Spinal cord (tissue), 10 donors: Measurements from ENCODE around the gene UIMC1. TPM values are rescaled to one million over a fixed set of nuclear protein-coding genes. Genes with fewer than 3 reads are reported as not detected.

Experiments
- DNase-seq, 6 donors: peaks; one replicate each; pipeline versions ENCODE4 v3.0.0 to v3.0.0-alpha.2; 2013 to 2015; ENCODE audit warnings: low spot score in 6 of 6, low read depth in 4 of 6
- H3K27ac ChIP-seq: one replicate; pipeline ENCODE4 v1.5.1; 2013; ENCODE audit warnings: low read depth, low read length, control low read depth
- H3K27me3 ChIP-seq: one replicate; pipeline ENCODE4 v1.6.1; 2013; ENCODE audit warnings: low read length; ENCODE audit not compliant: control insufficient read depth, insufficient read depth
- H3K36me3 ChIP-seq: one replicate; pipeline ENCODE4 v1.6.1; 2013; ENCODE audit warnings: low read length; ENCODE audit not compliant: control insufficient read depth, insufficient read depth
- H3K4me1 ChIP-seq: one replicate; pipeline ENCODE4 v1.6.1; 2013; ENCODE audit warnings: low read length; ENCODE audit not compliant: control insufficient read depth, insufficient read depth
- H3K4me3 ChIP-seq: one replicate; pipeline ENCODE4 v1.5.1; 2013; ENCODE audit warnings: low read depth, low read length, control low read depth
- H3K9me3 ChIP-seq: one replicate; pipeline ENCODE4 v1.6.1; 2013; ENCODE audit warnings: low read length; ENCODE audit not compliant: control insufficient read depth, insufficient read depth
- WGBS: methylation state at CpG from one replicate; pipeline ENCODE4 v1.1.5; 2013; ENCODE audit warnings: missing lambda C conversion rate; ENCODE audit not compliant: insufficient coverage; 5-methylcytosine and 5-hydroxymethylcytosine counted together
- polyA plus RNA-seq, 2 donors: library from polyadenylated mRNA; unstranded; fragments of 120-200 nt; gene quantifications; one replicate each; pipeline ENCODE4 v1.2.1, GENCODE V29; 2013; ENCODE audit not compliant: insufficient read length in 2 of 2
- total RNA-seq, 2 donors: library from RNA; depleted of rRNA in 1 of 2; stranded (reverse); fragments of 120-200 nt in 1 of 2; fragments of >200 nt in 1 of 2; gene quantifications; one replicate each; pipeline versions ENCODE4 v1.2.3 to v1.2.4, GENCODE V29; 2013 to 2014
- donor health status: healthy.

UIMC1 gene
- total and polyA plus RNA-seq, 4 donors = 28.2 to 51.8 (median 38.2) TPM

- Histone ChIP-seq H3K4me1 (peaks cover 5% of the 10 kb centered on the region), H3K27me3 (no peaks in the 10 kb centered on the region), H3K36me3 (peaks cover 14% of the 10 kb centered on the region), H3K9me3 (no peaks in the 10 kb centered on the region), H3K4me3 (no peak overlapping the region), H3K27ac (no peak overlapping the region)
- DNase-seq = no peak
- WGBS = 94% methylated on average over 3 of the region's 6 CpGs
Observed at GRCh38 chr5:176902102-176902814, 104.3 kb downstream of the UIMC1 start.

GRCh38 chr5:176901260-176902101 lies 105.1 kb downstream of the UIMC1 start:
- Histone ChIP-seq H3K9me3 (no peaks in the 10 kb centered on the region), H3K27me3 (no peaks in the 10 kb centered on the region), H3K36me3 (peaks cover 10% of the 10 kb centered on the region), H3K4me1 (peaks cover 5% of the 10 kb centered on the region), H3K27ac (no peak overlapping the region), H3K4me3 (no peak overlapping the region)
- WGBS = 88% methylated on average over 9 of the region's 12 CpGs
- no peak for DNase-seq

DNA sequence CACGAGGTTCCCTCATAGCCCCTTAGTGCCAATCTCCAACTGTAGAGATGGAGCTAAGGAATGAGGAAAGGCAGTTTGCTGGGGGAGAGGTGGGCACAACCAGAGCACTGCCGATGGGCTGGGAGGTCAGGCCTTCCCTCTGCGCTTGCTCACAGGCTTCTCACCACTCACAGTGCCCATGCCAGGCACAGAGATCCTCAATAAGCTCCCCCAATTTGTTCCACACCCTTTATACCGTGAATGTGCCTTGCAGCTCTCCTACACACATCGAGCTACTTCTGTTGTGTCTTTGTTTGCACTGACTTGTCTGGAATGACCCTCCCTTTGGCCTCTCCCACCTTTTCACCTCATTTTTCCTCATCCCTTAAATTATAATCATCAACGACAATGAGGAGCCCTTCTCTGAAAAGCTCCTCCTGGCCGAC lies 105.8 kb downstream of the UIMC1 start:
- no peaks in the 10 kb centered on the region for H3K9me3 ChIP-seq
- no peak overlapping the region for H3K4me3 ChIP-seq
- peaks cover 10% of the 10 kb centered on the region for H3K36me3 ChIP-seq
- no peaks in the 10 kb centered on the region for H3K27me3 ChIP-seq
- H3K27ac ChIP-seq = no peak overlapping the region
- no peak for DNase-seq
- 66% methylated on average over 4 of the region's 7 CpGs for WGBS
- peaks cover 5% of the 10 kb centered on the region for H3K4me1 ChIP-seq

- Histone ChIP-seq H3K4me3 (no peak overlapping the region), H3K27me3 (no peaks in the 10 kb centered on the region), H3K4me1 (peaks cover 5% of the 10 kb centered on the region), H3K27ac (no peak overlapping the region), H3K9me3 (no peaks in the 10 kb centered on the region), H3K36me3 (peaks cover 10% of the 10 kb centered on the region)
- DNase-seq = no peak
- WGBS = 78% methylated on average over 4 of the region's 4 CpGs
Observed at GRCh38 chr5:176899946-176900779, 106.4 kb downstream of the UIMC1 start.

DNA sequence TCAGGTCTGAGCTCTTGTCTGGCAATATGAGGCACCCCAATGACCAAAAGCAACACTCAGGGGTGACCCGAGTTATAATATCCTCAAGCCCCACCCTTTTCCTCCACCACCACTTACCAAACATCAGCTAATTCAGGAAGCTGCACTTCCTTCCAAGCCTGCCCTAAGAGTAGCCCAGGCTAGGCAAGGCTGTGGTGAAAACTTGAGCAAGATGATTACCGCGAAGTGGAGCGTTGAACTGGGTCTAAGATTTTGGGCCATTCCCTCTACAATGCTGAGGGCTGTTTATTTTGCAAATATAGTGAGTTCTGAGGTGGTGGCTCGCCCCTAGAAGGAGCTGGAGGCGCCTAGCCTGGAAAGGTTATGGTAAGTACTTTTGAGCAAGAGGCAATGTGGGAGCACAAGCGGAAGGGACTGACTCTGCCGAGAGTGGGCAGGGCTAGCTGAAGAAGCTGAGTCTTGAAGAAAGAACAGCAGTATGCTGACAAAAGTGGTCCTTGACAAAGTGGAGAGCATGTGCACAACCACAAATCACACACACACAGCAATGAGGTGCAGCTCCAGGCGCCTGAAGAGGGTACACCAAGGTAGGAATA lies 107.2 kb downstream of the UIMC1 start, which contains the start of gene HK3:
TSS of gene HK3 (minus strand) at position 51 of the 596 bp plus-strand sequence. CDS start 3,187 bp downstream, outside the sequence.
- no peak within 1 kb of the TSS for H3K27ac ChIP-seq
- H3K4me3 ChIP-seq = no peak within 1 kb of the TSS
- H3K4me1 ChIP-seq = peaks cover 5% of the 10 kb centered on the region
- WGBS = 75% methylated on average over 7 of the region's 9 CpGs
- no peak for DNase-seq
- H3K36me3 ChIP-seq = peaks cover 10% of the 10 kb centered on the region
- no peaks in the 10 kb centered on the region for H3K27me3 ChIP-seq
- H3K9me3 ChIP-seq = no peaks in the 10 kb centered on the region

DNA sequence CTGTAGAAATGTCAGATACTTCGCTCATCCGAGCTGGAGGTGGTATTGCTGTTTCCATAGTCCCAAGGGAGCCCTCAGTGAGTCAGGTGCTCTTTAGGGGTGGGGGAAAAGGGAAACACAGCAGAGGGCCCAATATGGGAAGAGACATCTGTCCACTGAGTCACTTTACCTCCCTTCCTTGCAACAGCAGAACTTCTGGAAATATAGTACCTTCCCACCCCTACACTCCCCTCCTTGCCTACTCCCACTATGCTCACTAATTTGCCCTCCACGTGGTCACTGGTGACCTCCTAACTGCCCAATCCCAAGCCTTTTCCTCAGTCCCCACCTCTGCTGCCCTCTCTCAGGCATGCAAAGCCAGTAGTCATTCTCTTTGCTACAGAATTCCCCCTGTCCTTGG lies 109.3 kb downstream of the UIMC1 start:
- no peaks in the 10 kb centered on the region for H3K9me3 ChIP-seq
- peaks cover 4% of the 10 kb centered on the region for H3K36me3 ChIP-seq
- H3K27me3 ChIP-seq = no peaks in the 10 kb centered on the region
- H3K4me3 ChIP-seq = no peak overlapping the region
- no peak for DNase-seq
- H3K27ac ChIP-seq = no peak overlapping the region
- 72% methylated on average over 3 of the region's 3 CpGs for WGBS
- peaks cover 5% of the 10 kb centered on the region for H3K4me1 ChIP-seq

- H3K9me3 ChIP-seq = no peaks in the 10 kb centered on the region
- H3K4me3 ChIP-seq = no peak overlapping the region
- DNase-seq = no peak
- H3K27me3 ChIP-seq = no peaks in the 10 kb centered on the region
- 96% methylated on average over 4 of the region's 4 CpGs for WGBS
- H3K27ac ChIP-seq = no peak overlapping the region
- H3K4me1 ChIP-seq = peaks cover 5% of the 10 kb centered on the region
- H3K36me3 ChIP-seq = peaks cover 4% of the 10 kb centered on the region
Observed at GRCh38 chr5:176895831-176896230, 110.7 kb downstream of the UIMC1 start.

DNA sequence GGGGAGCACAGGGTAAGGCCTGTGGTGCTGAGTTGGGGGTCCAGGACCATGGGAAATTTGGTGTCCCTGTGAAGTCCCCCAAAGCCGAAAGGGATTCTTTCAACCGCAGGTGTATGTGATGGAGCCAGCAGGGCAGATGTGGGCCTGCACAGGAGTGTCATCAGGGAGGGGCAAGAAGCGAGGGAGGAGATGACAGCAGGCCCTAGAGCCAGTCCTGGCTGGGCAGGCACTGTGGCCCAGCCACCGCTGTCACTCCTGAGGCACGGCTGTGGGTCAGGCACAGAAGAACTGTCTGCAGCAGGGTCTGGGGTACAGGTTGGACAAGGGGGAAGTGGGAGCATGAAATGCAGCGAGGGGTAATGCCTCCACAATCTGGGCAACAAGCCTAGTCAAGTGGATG lies 112.3 kb downstream of the UIMC1 start:
- 85% methylated on average over 6 of the region's 6 CpGs for WGBS

DNA sequence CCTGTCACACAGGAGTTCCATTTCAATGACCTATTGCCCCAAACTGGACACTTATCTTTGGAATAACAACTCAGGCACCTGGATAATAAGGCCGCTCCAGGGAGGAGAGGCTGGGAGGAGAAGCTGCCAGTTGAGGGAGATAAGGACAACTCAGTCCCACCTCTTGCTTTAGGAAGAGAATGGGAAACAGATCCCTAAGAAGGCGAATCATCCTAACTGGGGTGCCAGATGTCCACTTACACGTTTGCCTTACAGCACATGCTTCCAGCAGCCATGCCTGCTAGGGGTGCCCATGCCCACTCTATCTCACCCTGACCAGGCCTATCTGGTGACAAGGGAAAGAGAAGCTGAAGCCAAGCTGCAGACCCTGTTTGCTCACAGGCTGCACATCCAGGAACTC lies 113.9 kb downstream of the UIMC1 start:
- no peaks in the 10 kb centered on the region for H3K27me3 ChIP-seq
- no peak for DNase-seq
- WGBS = 67% methylated on average over 2 of the region's 3 CpGs

More for the DNA sequence above, 112.3 kb downstream of the UIMC1 start:
- H3K27me3 ChIP-seq = no peaks in the 10 kb centered on the region
- no peak overlapping the region for H3K27ac ChIP-seq
- no peak overlapping the region for H3K4me3 ChIP-seq
- DNase-seq = no peak
- H3K36me3 ChIP-seq = no peaks in the 10 kb centered on the region
- no peaks in the 10 kb centered on the region for H3K9me3 ChIP-seq
- no peaks in the 10 kb centered on the region for H3K4me1 ChIP-seq

More for the DNA sequence above, 113.9 kb downstream of the UIMC1 start:
- Histone ChIP-seq H3K9me3 (no peaks in the 10 kb centered on the region), H3K27ac (no peak overlapping the region), H3K4me3 (no peak overlapping the region), H3K36me3 (peaks cover 3% of the 10 kb centered on the region), H3K4me1 (no peaks in the 10 kb centered on the region)
